Trophoblast cell (in vitro differentiated cells and primary cell): Measurements from ENCODE around the gene HSD17B4.

Source experiments
- DNase-seq, 2 donors: peaks; one replicate each; pipeline ENCODE4 v3.0.0-alpha.2; 2016
- H2AFZ ChIP-seq: 2 replicates; pipeline ENCODE4 v1.6.1; 2013; ENCODE audit warnings: low read length, moderate library complexity, mild to moderate bottlenecking; ENCODE audit not compliant: insufficient read depth, poor library complexity
- H2AK5ac ChIP-seq: 2 replicates; pipeline ENCODE4 v1.6.1; 2013; ENCODE audit warnings: mild to moderate bottlenecking, low read length
- H2BK120ac ChIP-seq: 2 replicates; pipeline ENCODE4 v1.6.1; 2013; ENCODE audit warnings: low read length, mild to moderate bottlenecking, moderate library complexity; ENCODE audit not compliant: insufficient read depth, poor library complexity
- H2BK12ac ChIP-seq: 2 replicates; pipeline ENCODE4 v1.6.1; 2013; ENCODE audit warnings: mild to moderate bottlenecking, low read length, moderate library complexity
- H2BK5ac ChIP-seq: 2 replicates; pipeline ENCODE4 v1.6.1; 2013; ENCODE audit warnings: low read length, low read depth, moderate library complexity, mild to moderate bottlenecking; ENCODE audit not compliant: poor library complexity
- H3K14ac ChIP-seq: 2 replicates; pipeline ENCODE4 v1.6.1; 2013; ENCODE audit warnings: mild to moderate bottlenecking, low read length
- H3K18ac ChIP-seq: 2 replicates; pipeline ENCODE4 v1.6.1; 2013; ENCODE audit warnings: mild to moderate bottlenecking, low read length
- H3K23ac ChIP-seq: 2 replicates; pipeline ENCODE4 v1.6.1; 2013; ENCODE audit warnings: low read length
- H3K27ac ChIP-seq: 2 replicates; pipeline ENCODE4 v1.5.1; 2013; ENCODE audit warnings: low read depth, mild to moderate bottlenecking, inconsistent platforms, low read length, moderate library complexity
- H3K27me3 ChIP-seq: 2 replicates; pipeline ENCODE4 v1.6.1; 2013; ENCODE audit warnings: inconsistent platforms, mild to moderate bottlenecking, low read length, moderate library complexity; ENCODE audit not compliant: insufficient read depth
- H3K36me3 ChIP-seq, 2 experiments: 1 replicate in 1 of 2; 2 replicates in 1 of 2; pipeline ENCODE4 v1.6.1; 2013; ENCODE audit warnings: low read length in 2 of 2, mild to moderate bottlenecking in 2 of 2, moderate library complexity in 1 of 2; ENCODE audit not compliant: insufficient read depth in 2 of 2, control insufficient read depth in 1 of 2
- H3K4ac ChIP-seq: 2 replicates; pipeline ENCODE4 v1.6.1; 2013; ENCODE audit warnings: low read depth, mild to moderate bottlenecking, low read length, moderate library complexity
- H3K4me1 ChIP-seq, 2 experiments: 1 replicate in 1 of 2; 2 replicates in 1 of 2; pipeline ENCODE4 v1.6.1; 2013; ENCODE audit warnings: low read length in 2 of 2, mild to moderate bottlenecking in 2 of 2, moderate library complexity in 1 of 2; ENCODE audit not compliant: insufficient read depth in 2 of 2, control insufficient read depth in 1 of 2
- H3K4me2 ChIP-seq: 2 replicates; pipeline ENCODE4 v1.6.1; 2013; ENCODE audit warnings: inconsistent platforms, mild to moderate bottlenecking, low read length, moderate library complexity
- H3K4me3 ChIP-seq: 2 replicates; pipeline ENCODE4 v1.5.1; 2013; ENCODE audit warnings: mild to moderate bottlenecking, low read depth, low read length, inconsistent platforms
- H3K79me1 ChIP-seq: one replicate; pipeline ENCODE4 v1.6.1; 2013; ENCODE audit warnings: low read length
- H3K79me2 ChIP-seq: 2 replicates; pipeline ENCODE4 v1.6.1; 2013; ENCODE audit warnings: low read length, mild to moderate bottlenecking; ENCODE audit not compliant: control insufficient read depth, insufficient read depth, poor library complexity
- H3K9ac ChIP-seq: 2 replicates; pipeline ENCODE4 v1.6.1; 2013; ENCODE audit warnings: mild to moderate bottlenecking, low read length
- H3K9me3 ChIP-seq: 2 replicates; pipeline ENCODE4 v1.6.1; 2013; ENCODE audit warnings: low read depth, mild to moderate bottlenecking, control low read depth, inconsistent platforms, low read length; ENCODE audit not compliant: insufficient read depth
- H4K12ac ChIP-seq: 2 replicates; pipeline ENCODE4 v1.6.1; 2013; ENCODE audit warnings: low read depth, mild to moderate bottlenecking, low read length, moderate library complexity
- H4K8ac ChIP-seq: 2 replicates; pipeline ENCODE4 v1.6.1; 2013; ENCODE audit warnings: low read depth, mild to moderate bottlenecking, low read length, moderate library complexity
- H4K91ac ChIP-seq: one replicate; pipeline ENCODE4 v1.6.1; 2013; ENCODE audit warnings: low read depth, mild to moderate bottlenecking, low read length, moderate library complexity
- WGBS: extraction: QIAGEN DNeasy Blood & Tissue Kit; methylation state at CpG from one replicate; pipeline ENCODE4 v1.1.7; 2013; ENCODE audit warnings: missing lambda C conversion rate; ENCODE audit not compliant: insufficient read length, insufficient coverage; ENCODE audit errors: extremely low coverage; 5-methylcytosine and 5-hydroxymethylcytosine counted together

HSD17B4 gene

DNA sequence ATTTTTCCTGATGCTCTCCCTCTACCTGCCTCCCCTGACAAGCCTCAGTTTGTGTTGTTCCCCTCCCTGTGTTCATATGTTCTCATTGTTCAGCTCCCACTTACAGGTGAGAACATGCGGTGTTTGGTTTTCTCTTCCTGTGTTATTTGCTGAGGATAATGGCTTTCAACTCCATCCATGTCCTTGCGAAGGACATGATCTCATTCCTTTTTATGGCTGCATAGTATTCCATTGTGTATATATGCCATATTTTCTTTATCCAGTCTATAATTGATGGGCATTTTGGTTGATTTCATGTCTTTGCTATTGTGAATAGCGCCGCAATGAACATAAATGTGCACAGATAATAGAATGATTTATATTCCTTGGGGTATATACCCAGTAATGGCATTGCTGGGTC, 99.5 kb downstream of the HSD17B4 start:
- H3K27me3 ChIP-seq, result no peaks in the 10 kb centered on the region
- no peak overlapping the region for H2AFZ ChIP-seq
- no peak overlapping the region for H2BK120ac ChIP-seq
- H3K9ac ChIP-seq, result no peak overlapping the region
- H2AK5ac ChIP-seq, result no peak overlapping the region
- no peak overlapping the region for H3K27ac ChIP-seq
- H3K4ac ChIP-seq, result no peak overlapping the region
- H3K79me1 ChIP-seq, result no peaks in the 10 kb centered on the region
- H3K4me2 ChIP-seq, result no peak overlapping the region
- DNase-seq, result no peak
- no CpG with 5 or more reads among the region's 4 CpGs for WGBS
- H3K18ac ChIP-seq, result no peak overlapping the region
- H2BK12ac ChIP-seq, result no peak overlapping the region
- no peak overlapping the region for H3K4me3 ChIP-seq
- no peak overlapping the region for H3K23ac ChIP-seq
- H3K4me1 ChIP-seq, result no peaks in the 10 kb centered on the region
- H3K79me2 ChIP-seq, result no peaks in the 10 kb centered on the region
- no peaks in the 10 kb centered on the region for H3K9me3 ChIP-seq
- no peak overlapping the region for H3K14ac ChIP-seq
- no peak overlapping the region for H4K12ac ChIP-seq
- no peak overlapping the region for H4K8ac ChIP-seq
- H4K91ac ChIP-seq, result no peak overlapping the region
- no peaks in the 10 kb centered on the region for H3K36me3 ChIP-seq
- no peak overlapping the region for H2BK5ac ChIP-seq

DNA sequence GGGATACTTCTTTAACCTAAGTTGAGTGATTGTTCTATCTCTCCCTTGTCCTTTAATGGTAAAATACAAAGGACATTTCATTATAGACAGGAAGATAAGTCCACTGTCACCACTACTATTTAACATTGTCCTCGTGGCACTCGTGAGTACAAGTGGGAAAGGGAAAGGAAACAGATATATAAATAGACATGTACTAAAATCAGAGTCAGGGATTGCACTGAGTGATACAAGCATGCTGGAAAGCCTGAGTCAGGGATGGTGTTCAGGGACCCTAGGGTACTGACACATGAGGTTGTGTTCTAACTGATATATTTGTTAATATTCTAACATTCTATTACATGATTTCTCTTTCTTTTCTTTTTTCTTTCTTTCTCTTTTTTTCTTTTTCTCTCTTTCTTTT, 102.3 kb downstream of the HSD17B4 start:
- DNase-seq, result no peak
- H2BK5ac ChIP-seq, result no peak overlapping the region

DNA sequence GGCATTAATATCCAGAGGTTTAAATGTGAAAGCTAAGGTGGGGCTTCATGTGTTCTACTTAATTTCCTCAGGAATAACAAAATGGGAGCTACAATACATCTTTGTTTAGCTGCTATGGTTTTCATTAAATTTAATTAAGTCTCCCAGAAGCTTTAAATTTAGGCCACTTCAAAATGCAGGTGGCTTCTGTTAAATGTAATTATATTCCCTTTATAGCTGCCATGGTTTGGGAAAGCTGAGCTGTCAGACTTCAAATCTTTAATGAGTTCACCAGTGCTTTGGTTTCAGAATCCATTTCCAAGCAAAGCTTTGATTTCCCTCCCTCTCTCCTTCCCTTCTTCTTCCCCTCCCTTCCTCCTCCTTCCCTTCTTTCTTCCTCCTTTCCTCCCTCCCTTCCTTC, 118.6 kb downstream of the HSD17B4 start:
- no peak overlapping the region for H2BK120ac ChIP-seq
- no peak overlapping the region for H4K91ac ChIP-seq
- no peak overlapping the region for H2BK5ac ChIP-seq
- no peak overlapping the region for H3K14ac ChIP-seq
- H2AK5ac ChIP-seq, result no peak overlapping the region
- H3K79me2 ChIP-seq, result no peaks in the 10 kb centered on the region
- H3K4me2 ChIP-seq, result no peak overlapping the region
- no peak overlapping the region for H3K27ac ChIP-seq
- no peak overlapping the region for H3K4ac ChIP-seq
- no peaks in the 10 kb centered on the region for H3K36me3 ChIP-seq
- H4K8ac ChIP-seq, result no peak overlapping the region
- no peak overlapping the region for H3K23ac ChIP-seq
- H3K9ac ChIP-seq, result no peak overlapping the region
- no peak overlapping the region for H2BK12ac ChIP-seq
- no peaks in the 10 kb centered on the region for H3K27me3 ChIP-seq
- H3K18ac ChIP-seq, result no peak overlapping the region
- no peak overlapping the region for H4K12ac ChIP-seq
- no peak overlapping the region for H2AFZ ChIP-seq
- no peaks in the 10 kb centered on the region for H3K79me1 ChIP-seq
- H3K4me3 ChIP-seq, result no peak overlapping the region
- H3K4me1 ChIP-seq, result no peaks in the 10 kb centered on the region
- no peak for DNase-seq
- no peaks in the 10 kb centered on the region for H3K9me3 ChIP-seq

More for the DNA sequence above, 102.3 kb downstream of the HSD17B4 start:
- Histone ChIP-seq H2BK120ac (no peak overlapping the region), H4K12ac (no peak overlapping the region), H3K4me1 (no peaks in the 10 kb centered on the region), H3K79me2 (no peaks in the 10 kb centered on the region), H4K8ac (no peak overlapping the region), H3K4me2 (no peak overlapping the region), H3K9ac (no peak overlapping the region), H3K4me3 (no peak overlapping the region), H3K4ac (no peak overlapping the region), H3K27ac (no peak overlapping the region), H2AFZ (no peak overlapping the region), H3K27me3 (no peaks in the 10 kb centered on the region), H3K9me3 (no peaks in the 10 kb centered on the region), H3K14ac (no peak overlapping the region), H3K18ac (no peak overlapping the region), H3K36me3 (no peaks in the 10 kb centered on the region), H3K23ac (no peak overlapping the region), H3K79me1 (no peaks in the 10 kb centered on the region), H2AK5ac (no peak overlapping the region), H2BK12ac (no peak overlapping the region), H4K91ac (no peak overlapping the region)
- WGBS, result no CpG with 5 or more reads among the region's 2 CpGs

DNA sequence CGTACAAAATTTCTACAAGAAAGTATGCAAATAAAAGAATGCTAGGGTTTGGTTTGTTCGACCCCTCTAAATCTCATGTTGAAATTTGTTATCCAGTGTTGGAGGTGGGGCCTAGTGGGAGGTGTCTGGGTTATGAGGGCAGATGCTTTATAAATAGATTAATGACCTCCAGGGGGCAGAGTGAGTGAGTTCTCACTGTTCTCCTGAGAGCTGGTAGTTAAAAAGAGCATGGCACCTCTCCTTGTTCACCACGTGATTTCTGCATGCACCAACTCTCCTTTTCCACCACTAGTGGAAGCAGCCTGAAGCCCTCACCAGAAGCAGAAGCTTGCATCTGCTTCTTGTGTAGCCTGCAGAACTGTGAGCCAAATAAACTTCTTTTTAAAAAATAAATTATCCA, 126.6 kb downstream of the HSD17B4 start:
- H3K23ac ChIP-seq, result no peak overlapping the region
- no peak overlapping the region for H3K27ac ChIP-seq
- H4K12ac ChIP-seq, result no peak overlapping the region
- H2AFZ ChIP-seq, result no peak overlapping the region
- H3K14ac ChIP-seq, result no peak overlapping the region
- no peak overlapping the region for H4K8ac ChIP-seq
- DNase-seq, result peak in 1 of 2 donors; percentile 55
- no peaks in the 10 kb centered on the region for H3K79me1 ChIP-seq
- H3K4me2 ChIP-seq, result no peak overlapping the region
- no peak overlapping the region for H2BK12ac ChIP-seq
- no peak overlapping the region for H3K18ac ChIP-seq
- H2AK5ac ChIP-seq, result no peak overlapping the region
- H3K36me3 ChIP-seq, result no peaks in the 10 kb centered on the region
- no peak overlapping the region for H3K9ac ChIP-seq
- no peak overlapping the region for H3K4ac ChIP-seq
- no CpG with 5 or more reads among the region's 3 CpGs for whole genome bisulfite sequencing
- H4K91ac ChIP-seq, result no peak overlapping the region
- no peaks in the 10 kb centered on the region for H3K27me3 ChIP-seq
- H2BK120ac ChIP-seq, result no peak overlapping the region
- no peaks in the 10 kb centered on the region for H3K79me2 ChIP-seq
- H3K4me3 ChIP-seq, result no peak overlapping the region
- H2BK5ac ChIP-seq, result no peak overlapping the region
- no peaks in the 10 kb centered on the region for H3K9me3 ChIP-seq
- H3K4me1 ChIP-seq, result no peaks in the 10 kb centered on the region
